ENCODE data around the gene ANAPC13.

Gene ANAPC13

DNA sequence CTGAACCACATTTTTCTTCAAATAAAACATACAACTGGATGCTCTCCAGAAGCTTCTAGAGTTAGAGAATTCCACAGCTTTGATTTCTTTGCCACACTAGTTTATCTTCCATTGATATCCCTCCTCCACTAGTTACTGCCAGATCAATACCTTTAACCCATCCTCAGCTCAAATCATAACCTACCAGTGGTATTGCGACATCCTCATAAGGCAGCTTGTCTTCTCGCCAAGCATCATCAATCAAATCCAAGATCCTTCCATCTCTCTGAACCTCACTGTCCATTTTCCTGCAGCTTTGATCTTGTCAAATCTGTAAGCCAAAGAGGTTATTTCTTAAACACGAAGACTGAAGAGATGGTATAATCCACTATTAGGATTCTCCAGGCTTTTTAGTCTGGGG lies 3.2 kb downstream of the ANAPC13 start:
- DNase-seq: no peak

DNA sequence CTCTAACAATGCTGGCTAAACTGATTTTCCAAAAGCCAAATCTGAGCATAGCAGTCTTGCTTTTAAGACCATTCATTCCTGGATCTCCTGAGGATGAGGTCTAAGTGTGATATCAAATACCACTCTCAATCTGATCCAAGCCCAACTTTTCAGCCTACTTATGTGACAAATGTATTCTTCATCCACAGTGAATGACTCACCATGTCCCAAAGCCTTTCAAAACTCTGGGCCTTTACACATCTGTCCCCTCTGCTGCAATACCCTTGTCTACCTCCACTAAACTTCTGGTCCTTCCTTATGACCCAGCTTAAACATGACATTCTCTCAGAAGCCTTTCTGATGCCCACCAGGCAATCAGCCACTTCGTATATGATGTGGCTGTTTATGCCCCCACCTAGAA lies 4.6 kb downstream of the ANAPC13 start:
- DNase-seq: no peak

DNA sequence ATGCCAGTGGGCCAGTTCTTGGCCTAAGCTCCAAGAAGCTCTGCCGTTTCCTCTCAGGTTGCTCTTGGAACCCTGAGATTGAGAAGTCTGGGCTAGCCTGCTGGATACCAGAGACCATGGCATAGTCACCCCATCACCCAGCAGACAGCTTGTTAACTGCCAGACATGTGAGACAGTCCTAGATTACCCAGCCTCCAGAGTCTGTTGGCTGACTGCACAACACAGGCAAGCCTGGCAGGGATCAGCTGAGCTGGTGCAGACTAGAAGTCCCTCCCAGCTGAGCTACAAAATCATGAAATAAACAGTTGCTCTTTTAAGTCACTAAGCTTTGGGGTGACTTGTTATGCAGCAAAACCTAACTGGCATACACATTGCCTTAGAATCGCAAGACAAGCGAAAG lies 5.2 kb downstream of the ANAPC13 start:
- DNase-seq: no peak

DNA sequence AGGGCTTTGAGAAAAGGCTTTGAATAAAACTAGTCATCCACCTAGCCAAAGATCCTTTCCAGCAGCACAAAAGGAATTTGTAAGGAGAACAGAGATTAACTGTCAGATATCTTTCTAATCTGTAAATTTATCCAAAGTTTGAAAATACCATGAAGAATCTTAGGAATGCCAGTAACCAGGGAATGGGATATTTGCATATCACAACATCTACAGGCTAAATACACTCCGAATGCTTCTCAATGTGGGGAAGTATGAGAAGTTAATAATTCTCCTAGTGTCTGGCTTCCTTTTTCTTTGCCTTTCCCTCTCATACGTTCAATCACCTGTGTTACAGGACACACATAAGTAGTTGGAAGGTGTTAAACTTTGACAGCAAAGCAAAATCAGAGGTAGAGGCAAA lies 7.8 kb downstream of the ANAPC13 start:
- DNase-seq: no peak

DNA sequence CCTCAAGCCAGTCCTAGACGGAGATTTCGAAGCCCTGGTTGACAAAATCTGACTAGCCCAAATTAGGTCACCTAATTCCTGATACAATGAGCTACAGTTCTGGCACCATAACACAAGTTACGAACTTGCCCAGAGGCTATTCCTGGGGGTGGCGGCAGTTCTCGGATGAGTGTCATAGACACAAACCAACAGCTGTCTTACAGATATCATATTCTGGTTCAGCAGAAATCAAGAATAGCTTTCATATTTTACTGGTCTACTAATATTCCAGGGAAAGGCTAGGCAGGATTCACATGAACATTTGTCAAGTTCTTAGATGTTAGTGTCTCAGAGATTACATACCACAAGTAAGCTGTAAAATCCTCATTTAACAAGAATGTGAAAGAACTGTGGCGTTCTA lies 8.8 kb downstream of the ANAPC13 start:
- DNase-seq: no peak

DNA sequence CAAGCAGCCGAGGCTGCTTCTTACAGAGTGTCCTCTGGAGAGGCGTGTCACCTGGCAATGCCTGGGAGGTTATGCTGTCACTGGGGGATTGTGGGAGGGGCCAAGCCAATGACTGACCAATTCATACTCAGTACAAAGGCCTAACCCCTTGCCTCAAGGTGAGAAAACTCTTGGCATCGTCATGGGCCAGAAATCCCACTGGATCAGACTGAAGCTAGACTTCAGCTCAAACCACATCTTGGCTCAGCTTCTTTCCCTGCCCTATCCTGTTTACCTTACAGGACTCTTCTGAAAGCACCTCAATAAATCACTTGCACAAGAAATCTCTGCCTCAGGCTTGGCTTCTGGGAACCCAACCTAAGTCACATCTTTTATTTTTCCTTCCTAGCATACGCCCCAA lies 9.5 kb downstream of the ANAPC13 start:
- DNase-seq: no peak

DNA sequence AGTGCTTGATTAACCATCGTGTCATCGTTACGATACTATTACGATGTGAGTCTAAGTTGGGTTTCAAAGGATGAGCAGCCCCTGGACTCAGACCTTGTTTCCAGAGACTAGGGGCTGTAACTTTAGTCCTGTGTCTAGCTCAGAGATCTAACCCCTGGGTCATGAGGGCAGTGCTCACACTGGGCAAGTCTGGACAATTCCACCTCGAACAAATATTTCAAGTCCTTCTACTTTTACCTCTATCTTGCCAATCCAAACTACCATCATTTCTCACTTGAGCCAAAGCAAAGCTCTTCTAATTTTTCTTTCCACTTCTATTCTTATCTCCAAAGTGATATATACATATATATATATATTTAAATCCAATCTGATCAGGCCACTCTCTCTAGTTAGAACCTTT lies 10.8 kb downstream of the ANAPC13 start:
- no peak for DNase-seq

DNA sequence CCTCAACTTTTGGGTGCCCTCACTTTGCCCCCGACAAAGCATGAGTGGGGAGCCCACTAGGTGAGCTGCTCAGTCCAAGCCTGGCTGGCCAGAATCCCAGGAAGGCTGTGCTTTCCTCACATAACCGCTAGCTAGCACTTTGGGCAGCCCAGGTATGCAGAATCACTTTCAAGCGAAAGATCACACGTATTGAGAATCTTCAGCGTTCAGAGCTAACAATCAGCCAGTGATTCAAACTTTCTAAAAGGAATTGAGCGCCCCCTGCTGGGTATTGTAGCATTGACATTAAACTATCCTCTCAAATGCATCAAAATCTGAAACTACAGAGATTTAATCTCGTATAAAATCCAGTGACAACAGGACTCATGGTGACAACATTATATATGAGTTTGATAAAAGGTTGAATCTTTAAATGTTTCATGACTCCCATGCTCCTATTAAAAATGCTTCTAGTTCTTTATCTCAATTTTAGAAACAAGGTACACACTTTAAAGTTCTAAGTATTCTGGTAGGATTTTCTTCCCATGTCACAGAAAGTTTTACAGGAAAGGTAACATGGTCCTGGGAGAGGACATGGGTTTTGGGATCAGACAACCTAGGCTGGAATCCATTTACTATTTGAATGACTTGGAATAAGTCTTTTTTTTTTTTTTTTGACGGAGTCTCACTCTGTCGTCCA lies 11.8 kb downstream of the ANAPC13 start:
- DNase-seq: peak; percentile 80 to 93 (median 86)

DNA sequence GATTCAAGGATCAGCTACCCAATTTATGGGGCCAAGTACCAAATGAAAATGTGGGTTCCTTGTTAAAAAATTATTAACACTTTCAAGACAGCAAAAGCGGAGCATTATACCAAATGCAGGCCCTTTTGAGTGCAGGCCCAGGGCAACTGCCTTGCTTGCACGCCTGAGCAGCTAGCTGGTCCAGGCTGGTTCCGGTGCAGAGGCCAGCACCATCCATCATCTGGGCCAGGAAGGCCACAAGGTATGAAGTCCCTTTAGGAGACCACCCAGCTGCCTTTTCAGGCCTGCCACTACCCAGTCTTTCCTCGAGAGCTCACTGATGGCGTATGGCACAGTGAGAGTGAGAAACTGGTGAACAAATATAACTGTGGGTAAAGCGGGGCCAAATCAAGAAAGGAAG lies 13.0 kb downstream of the ANAPC13 start:
- DNase-seq: no peak

DNA sequence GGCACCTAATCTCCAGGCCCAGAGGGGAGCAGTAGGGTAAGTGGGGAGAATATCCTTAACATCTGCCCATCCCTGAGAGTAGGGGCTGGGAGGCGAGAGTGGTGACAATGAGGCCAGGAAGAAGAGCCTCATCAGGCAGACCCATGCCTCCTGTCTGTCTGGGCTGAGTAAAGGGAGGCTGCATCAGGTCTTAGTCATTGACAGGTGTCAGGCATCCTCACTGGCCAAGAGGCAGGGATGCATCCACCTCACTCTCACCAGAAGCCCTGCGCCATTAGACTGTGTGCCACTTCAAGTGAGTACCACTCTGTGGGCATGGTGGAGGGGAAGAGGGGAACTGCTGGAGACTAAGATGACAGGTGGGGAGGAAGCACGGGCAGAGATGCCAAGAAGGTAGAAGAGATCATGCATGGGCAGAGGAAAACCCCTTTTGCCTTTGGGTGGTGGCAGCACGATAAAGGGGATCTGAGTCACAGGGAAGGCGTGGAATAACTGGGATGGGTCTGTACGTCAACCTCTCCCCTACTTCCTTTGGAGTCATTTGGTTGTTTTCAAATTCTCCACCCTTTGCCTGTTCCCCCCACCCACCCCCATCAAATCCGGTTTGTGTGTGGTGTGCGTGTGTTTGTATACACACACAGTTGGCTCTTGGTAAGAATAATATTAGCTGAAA lies 14.1 kb downstream of the ANAPC13 start:
- no peak for DNase-seq

DNA sequence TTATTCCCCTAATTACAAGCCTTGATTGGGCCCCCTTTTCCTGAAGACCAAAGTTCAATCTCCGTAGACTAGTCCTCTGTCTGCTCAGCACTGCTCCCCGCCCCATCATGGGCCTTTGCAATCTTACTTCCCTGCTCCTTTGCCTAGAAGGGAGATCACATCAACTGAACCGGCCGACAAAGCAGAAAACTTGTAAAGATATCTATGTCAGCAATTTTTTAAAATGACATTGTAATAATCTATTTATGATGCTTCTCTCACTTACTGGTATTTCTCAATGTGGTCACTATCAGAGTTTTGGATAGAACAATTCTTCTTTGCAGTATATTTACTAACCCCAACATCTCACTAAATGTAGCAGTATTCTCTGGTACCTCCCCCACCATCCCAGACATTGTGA lies 17.3 kb downstream of the ANAPC13 start:
- DNase-seq: peak in 1 of 4 experiments; percentile 25

DNA sequence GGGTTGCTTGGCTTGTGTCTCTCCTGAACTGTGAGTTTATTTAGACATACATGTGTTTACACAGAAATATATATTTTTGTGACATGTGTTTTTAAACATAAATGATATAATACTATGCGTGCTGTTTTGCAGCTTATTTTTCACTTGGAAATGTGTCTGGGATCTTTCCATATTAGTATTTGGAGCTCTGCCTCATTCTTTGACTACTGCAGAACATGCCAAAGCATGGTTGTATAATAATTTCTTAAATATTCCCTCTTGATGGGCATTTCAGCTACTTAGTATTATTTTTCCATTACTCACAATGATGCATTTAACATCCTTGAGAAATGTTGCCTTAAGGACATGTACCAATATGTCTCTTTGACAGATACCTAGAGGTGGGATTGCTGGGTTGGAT lies 19.5 kb downstream of the ANAPC13 start:
- no peak for DNase-seq

DNA sequence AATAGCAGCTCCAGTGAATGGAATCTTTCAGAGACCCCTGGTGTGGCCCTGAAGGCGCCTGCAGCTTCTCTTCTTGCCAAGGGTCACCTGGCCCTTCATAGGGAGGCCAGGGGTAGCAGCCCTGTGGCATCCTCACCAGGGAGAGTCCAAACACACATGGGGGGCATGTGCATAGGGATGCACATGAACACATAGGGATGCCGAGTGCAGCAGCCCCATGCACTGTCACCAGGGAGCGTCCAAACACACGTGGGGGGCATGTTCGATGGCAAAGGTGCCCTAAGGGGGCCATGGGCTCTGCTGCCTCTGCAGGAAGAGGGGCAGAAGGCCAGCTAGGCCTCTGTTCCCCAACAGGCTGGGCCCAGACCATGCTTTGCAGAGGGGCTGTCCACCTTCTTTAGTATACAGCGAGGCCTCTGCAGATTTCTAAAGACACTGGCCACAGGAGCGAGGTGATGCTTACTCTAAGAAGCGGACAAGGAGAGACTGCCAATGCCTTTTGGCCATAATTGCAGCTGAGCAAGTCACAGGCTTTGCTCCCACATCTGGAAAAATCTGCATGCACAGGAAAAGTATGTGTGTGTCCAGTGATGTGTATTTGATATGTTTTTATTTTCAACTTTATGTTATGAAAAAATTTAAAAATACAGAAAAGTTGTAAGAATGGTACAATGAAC lies 21.0 kb downstream of the ANAPC13 start:
- no peak for DNase-seq

DNA sequence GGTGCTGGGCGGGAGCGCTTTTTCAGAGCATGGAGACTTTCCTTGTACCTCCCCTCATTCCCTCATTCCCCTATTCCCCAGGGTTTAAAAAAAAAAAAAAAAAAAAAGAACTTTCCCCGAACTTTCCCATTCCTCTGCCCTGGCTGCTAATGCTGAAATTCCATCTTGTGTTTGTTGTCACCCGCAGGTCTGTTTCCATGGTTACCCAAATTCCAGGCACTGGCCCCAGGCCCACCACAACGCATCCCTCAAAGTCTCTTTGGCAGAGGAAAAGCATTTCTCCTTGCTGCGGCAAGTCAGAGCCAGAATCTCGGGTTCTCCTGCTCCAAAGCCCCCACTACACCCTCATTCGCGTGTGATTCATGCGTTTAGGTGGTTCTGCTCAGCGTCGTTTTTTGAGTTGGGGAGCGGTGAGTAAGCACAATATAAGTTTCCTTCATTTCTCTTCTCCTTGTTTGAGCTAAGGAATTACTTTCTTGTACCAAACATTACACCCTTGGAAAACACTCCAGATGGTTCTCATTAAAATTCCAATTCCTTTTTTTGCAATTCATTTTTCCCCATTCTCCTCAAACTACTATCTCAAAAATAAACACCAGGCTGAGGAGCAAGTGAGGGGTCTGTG lies 21.6 kb downstream of the ANAPC13 start:
- DNase-seq: no peak

DNA sequence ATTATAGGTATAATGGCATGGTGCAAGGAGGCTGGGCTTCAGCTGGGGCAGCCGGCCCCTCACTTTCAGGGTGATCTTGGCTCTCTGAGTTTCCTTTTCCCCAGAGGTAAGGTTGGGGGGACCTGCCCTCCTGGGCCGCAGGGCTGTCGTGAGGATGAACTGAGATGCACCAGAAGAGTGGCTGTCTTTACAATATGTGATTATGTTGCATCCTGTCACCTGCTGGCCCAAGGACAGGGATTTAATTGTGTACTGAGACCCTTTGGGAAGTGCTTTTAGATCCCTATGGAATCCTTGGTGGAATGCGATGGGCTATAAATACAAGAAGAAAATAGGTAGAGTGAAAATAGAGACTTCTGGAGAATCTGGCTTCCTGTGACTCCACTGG lies 22.1 kb downstream of the ANAPC13 start:
- no peak for DNase-seq

DNA sequence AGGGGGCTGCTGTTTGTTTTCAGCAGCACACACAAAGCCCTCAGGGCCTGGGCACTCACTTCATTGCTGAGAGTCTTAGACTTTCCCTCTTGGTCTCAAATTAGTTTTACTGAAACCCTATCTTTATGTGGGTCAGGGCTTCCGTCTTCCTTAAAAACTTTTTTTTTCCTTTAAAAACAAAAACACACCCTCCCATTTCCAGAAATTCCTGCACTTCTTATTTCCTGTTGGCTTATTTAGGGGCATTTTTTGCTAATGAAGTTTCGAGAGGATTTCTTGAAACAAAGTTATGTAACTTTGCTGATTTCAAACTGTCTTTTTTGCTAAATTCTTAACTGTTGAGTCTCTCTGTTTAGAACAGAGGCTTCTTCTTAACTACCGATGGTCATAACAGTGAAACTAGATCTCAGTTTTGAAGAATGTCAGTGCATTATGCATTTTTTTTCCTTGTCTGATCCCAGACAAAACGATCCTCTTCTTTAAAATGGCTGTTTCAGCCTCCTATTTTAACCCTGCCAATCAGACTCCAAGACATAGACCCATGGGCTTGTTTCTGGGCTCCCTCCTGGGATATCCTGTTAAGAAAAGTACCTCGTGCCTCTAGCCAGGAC lies 23.3 kb downstream of the ANAPC13 start:
- DNase-seq: no peak

DNA sequence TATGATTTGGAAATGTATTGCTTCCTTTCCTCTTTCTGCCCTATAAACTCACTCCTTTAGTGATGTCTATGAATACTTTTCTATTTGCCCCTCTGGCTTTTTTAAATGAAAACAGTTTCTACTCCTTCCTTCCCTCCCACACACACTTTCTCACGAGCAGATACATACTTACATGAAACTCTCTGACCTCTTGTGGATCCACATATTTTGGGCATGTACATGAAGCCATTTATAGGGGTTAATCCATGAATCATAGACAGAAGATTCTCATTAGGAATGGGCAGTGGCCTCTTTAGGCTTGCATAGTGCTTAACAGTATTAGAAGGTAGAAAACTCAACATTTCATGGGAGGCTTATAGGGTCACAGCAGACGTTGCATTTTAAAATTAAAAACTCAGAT lies 24.8 kb downstream of the ANAPC13 start:
- no peak for DNase-seq

DNA sequence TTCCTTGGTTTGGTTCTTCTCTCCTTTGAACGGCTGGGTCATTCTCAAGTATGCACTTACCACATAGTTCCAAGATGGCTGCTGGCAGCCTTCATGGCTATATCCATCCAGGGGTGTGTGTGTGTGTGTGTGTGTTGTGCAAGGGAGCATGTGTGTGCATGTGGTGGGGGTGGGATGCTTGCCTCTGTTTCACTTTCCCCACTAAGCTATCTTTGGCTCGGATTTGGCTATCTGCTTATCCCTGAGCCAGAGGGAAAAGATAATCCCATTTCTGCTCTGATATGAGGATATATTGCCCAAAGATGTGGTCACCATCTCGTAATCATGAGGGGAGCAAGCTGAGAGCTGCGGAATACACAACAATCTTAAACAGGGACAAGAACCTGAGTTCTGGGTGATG lies 26.2 kb downstream of the ANAPC13 start:
- no peak for DNase-seq

DNA sequence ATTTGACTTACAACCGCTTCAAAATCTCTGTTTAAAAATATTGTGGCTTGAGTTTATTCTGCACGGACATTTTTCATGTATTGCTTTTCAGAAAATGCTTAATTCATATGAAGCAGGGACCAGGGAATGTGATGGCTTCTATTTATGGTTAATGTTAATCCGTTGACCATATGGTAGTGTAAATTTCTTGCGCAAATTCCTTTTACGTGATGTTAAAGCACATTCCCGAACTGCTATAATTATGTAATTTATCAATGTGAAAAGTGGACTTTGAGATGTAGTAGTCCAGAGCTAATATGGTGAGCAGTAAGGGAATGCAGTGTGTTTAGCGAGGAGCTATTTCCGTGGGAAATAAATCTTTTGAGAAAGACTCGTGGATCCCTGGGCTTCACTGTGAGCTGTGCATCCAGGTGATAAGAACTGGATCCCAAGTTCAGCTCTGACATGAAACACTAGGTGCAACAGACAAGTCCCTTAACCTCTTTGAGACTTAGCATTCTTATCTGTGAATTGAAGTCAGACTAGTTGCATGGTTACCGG lies 27.3 kb downstream of the ANAPC13 start:
- DNase-seq: no peak

DNA sequence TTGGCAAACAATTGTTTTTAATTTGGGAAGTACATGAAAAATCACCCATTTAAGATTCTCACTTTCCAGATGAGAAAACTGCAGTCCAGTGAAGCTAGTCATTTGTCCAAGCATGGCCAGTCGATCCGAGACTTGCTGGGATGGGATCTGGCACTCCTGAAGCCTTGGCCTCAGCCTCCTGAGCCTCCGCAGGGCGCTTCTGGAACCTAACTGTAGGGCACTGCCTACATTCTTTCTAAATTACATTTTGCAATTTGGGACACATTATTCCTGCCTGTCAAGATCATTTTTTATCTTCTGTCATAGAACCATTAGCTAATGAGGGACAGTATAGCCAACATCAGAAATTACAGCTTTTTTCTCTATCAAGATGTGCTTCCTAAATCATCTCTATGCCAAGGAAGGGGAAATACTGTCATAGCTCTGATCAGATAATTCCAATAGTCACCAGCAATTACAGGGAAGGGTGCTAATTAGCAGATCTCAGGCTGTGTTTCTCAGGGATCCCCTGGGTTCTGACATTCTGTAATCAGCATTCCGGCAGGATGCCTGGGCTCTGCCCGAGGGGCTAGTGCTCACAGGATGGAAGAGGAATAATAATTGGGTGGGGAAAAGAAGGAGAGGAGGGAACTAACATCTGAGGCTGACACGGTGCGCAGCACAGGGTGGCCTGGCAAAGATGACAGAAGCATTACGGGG lies 28.3 kb downstream of the ANAPC13 start:
- DNase-seq: no peak

DNA sequence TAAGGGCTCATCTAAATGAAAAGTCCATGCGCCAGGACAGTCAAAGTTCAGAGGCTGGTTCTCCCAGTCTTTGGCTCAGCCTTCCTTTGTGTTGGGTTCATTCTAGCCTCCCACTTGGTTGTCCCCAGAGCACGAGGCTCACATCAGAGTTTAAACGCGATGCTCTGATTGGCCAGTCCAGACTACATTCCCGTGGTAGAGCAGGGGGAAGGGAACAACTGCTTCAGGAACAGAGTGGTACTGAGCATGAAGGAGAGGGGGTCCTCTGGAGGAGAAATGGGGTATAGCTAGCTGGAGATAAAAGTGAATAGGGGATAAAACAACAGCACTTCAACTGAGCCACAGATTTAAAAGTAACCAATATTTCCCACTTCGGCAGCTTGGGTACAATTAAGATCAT lies 32.2 kb downstream of the ANAPC13 start:
- DNase-seq: no peak

DNA sequence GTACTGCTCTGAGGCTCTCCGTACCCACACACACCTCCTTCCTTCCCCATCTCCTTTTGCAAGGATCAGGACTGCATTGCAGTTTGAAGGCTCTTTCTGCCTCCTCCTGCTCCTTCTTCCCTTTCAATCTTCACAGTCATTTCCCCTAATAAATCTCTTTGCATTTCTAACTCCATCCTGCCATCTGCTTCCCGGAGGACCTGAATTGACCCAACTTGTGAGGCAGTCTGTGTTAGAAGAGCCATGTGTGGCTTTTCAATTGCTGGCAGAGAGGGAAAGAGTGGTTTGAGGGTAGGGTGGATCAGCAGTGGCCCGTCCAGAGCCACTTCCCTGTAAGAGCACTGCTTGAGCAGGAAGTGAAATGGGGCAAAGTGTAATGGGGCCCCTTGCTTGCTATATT lies 35.8 kb downstream of the ANAPC13 start:
- DNase-seq: peak; percentile 6 to 34 (median 18)
